Loucy (cell line): ENCODE results near the gene HOXB1.

Source experiments
- CTCF ChIP-seq: fragments of 200-600 bp; sonication (generic); conservative IDR thresholded peaks from 2 replicates; pipeline ENCODE4 v1.5.1; 2014; ENCODE audit warnings: mild to moderate bottlenecking, antibody characterized with exemption, low read length
- EZH2phosphoT487 ChIP-seq: fragments of 200-600 bp; IDR thresholded peaks from 2 replicates; pipeline ENCODE4 v1.6.1; 2018; ENCODE audit warnings: antibody characterized with exemption, mild to moderate bottlenecking, moderate library complexity, borderline replicate concordance

GRCh38 chr17:48510761-48511604 lies 19.8 kb downstream of the HOXB1 start:
- TF ChIP-seq CTCF (no peak), EZH2phosphoT487 (no peak)
